Measurements from ENCODE around the gene DNAJC5.
"Not testable (repeated sequence)": the region's sequence is repeated elsewhere in the genome, so short reads cannot be mapped to it uniquely, and the experiment has no call there.

The DNAJC5 gene

GRCh38 chr20:63969838-63970713, 75.2 kb downstream of the DNAJC5 start, which contains the start of gene ZNF512B:
ZNF512B (minus strand) TSS chr20:63969930; CDS start chr20:63967950, 1,980 bp downstream.
- DNase-seq = peak; percentile 83

GRCh38 chr20:63970714-63971431, 75.9 kb downstream of the DNAJC5 start:
- DNase-seq = no peak

- DNase-seq = not testable (repeated sequence)
Observed at GRCh38 chr20:63971960-63972311, 77.0 kb downstream of the DNAJC5 start.

- no peak for DNase-seq
Observed at GRCh38 chr20:63972312-63973159, 77.6 kb downstream of the DNAJC5 start.

- DNase-seq = no peak
Observed at GRCh38 chr20:63973160-63973479, 78.2 kb downstream of the DNAJC5 start.

GRCh38 chr20:63973636-63974401, 78.9 kb downstream of the DNAJC5 start:
- peak; percentile 93 for DNase-seq

- DNase-seq = no peak
Observed at GRCh38 chr20:63974402-63975200, 79.7 kb downstream of the DNAJC5 start.

- DNase-seq = not testable (repeated sequence)
Observed at GRCh38 chr20:63976511-63976910, 81.6 kb downstream of the DNAJC5 start.

GRCh38 chr20:63976980-63977738, 82.2 kb downstream of the DNAJC5 start:
- no peak for DNase-seq

- DNase-seq = peak; percentile 84
Observed at GRCh38 chr20:63977739-63978276, 82.9 kb downstream of the DNAJC5 start.

GRCh38 chr20:63978319-63979228, 83.6 kb downstream of the DNAJC5 start:
- peak; percentile 88 for DNase-seq

- no peak for DNase-seq
Observed at GRCh38 chr20:63979229-63979556, 84.3 kb downstream of the DNAJC5 start.

GRCh38 chr20:63979557-63980316, 84.8 kb downstream of the DNAJC5 start, which contains the start of gene SAMD10:
SAMD10 (minus strand) TSS chr20:63979642; CDS start chr20:63979467, 175 bp downstream.
- peak; percentile 91 for DNase-seq

GRCh38 chr20:63980317-63980805, 85.4 kb downstream of the DNAJC5 start:
- DNase-seq = peak; percentile 73

- peak; percentile 98 for DNase-seq
Observed at GRCh38 chr20:63980806-63981728, 86.1 kb downstream of the DNAJC5 start, which contains the start of gene PRPF6. PRPF6 (plus strand) TSS chr20:63981132; CDS start chr20:63981246, 114 bp downstream.

- no peak for DNase-seq
Observed at GRCh38 chr20:63982937-63983336, 88.0 kb downstream of the DNAJC5 start.

All from activated effector memory CD4-positive, alpha-beta T cell treated with anti-CD3 and anti-CD28 coated beads, Interleukin-2, amount 50 U/mL, for 16 hours (primary cell).